T-helper 2 cell treated with Interferon-gamma antibody and Interleukin-4, amounts not matched to agents 100 ng/mL and 5 ng/mL, for 36 hours (primary cell): ENCODE data around the gene EHD2. TPM values are rescaled to one million over a fixed set of nuclear protein-coding genes. Genes with fewer than 3 reads are reported as not detected.
"Not testable (repeated sequence)": the region's sequence is repeated elsewhere in the genome, so short reads cannot be mapped to it uniquely, and the experiment has no call there.

Source experiments
- intact Hi-C: fragments of 100-400 bp; cut with micrococcal nuclease; formaldehyde crosslinking; loops from one replicate; pipeline ENCODE4 v1.15.1; 2023
- total RNA-seq: library from RNA; stranded (reverse); gene quantifications from 2 replicates; pipeline ENCODE4 v1.2.3, GENCODE V29; 2022

EHD2 gene
- total RNA-seq, 1 donor from 2014 or later: 0.11 TPM

DNA sequence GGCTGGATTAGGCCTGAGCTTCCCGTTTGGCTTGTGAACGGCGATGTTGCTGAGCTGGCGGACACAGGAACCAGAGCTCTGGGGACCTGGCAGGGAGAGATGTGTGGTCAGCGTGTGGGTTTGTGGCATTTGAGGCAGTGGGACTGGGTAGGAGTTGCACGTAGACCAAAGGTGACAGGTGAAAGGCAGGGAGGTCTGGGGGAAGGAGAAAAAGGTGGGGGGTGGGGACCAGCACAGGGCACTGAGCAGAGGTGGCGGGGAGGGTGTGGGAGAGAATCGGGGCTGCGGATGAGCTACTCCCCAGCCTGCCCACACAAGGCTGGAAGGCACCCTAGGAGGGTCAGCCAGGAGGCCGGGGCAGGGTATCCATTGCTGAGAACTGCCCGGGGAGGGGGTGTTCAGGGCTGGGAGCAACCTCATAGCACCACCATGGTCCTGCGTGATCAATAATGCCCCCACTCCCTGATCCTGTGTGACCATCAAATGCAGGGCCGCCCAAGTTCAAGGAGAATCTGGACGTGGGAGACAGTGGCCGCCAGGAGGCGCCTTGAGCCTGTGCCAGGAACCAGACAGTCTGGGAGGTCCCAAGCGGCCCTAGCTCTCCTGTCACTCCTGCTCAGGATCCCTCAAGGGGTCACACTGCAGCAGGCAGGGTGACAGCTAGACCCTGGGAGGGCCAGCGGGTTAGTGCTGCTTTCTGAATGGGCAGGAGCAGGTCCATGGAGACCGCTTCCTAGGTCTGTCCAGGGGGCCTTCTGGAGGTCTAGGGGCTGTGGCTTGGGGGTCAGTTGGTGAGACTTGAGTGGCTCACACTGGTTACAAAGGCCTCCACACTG, 52.5 kb downstream of the EHD2 start:
- intact Hi-C loops: no loop called here

- intact Hi-C loops: no loop called here
These were observed 53.1 kb downstream of the EHD2 start for GRCh38 chr19:47766359-47766620.

DNA sequence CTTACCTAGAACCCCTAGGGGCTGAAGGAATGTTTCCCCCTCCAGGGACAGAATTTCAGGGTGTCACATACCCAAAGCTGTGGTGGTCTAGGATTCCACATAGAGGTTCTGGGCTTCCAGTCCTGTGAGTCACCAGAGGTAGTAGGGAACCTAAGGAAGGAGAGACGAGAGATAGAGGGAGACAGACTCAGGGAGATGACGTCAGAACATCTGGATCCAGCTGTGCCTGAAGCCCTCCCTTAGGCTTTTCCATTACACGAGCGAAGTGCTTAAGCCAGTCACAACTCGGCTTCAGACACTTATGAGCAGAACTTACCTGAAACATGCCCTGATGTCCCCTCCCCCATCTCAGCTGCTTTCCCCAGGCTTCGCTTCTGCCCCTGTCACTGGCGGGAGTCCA, 53.4 kb downstream of the EHD2 start:
- intact Hi-C loops: no loop called here

DNA sequence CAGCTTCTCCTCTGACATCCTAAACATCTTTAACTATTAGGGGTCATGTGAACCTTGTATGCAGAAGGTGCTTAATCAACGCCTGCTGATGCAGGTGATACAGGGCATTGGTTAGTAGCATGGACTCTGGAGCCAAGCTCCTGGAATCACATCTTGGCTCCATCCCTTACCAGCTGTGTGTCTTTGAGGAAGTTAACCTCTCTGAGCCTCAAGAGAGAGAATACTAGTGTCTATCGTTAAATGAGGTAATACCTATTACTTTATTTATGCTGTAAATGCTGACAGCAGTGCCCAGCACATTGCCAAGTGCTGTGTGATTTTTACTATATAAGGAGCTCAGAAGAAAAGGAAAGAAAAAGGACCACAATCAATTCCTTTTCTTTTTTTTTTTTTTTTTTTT, 54.1 kb downstream of the EHD2 start:
- intact Hi-C loops: no loop called here

- intact Hi-C loops: no loop called here
These were observed 55.4 kb downstream of the EHD2 start for GRCh38 chr19:47768604-47769003.

GRCh38 chr19:47769534-47769933, 56.3 kb downstream of the EHD2 start:
- intact Hi-C loops: no loop called here

GRCh38 chr19:47771291-47771690, 58.1 kb downstream of the EHD2 start:
- intact Hi-C loops: not testable (repeated sequence)

DNA sequence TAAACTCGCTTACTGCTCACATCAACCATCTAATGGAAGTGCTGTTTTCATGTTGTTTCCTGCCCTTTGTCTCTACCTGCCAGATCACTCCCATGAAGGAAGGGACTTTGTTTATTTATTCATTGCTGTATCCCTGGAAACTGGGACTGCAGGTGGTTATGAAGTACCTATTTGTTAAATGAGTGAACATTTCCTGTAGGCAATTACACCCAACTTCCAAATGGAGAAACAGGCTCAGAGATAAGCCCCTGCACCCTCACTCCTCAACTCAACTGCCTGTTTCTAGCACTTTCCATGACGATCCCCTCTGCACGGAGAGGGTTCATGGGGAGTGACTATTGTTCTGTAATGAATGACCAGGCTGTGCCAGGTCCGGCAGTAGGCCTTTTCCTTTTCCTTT, 63.3 kb downstream of the EHD2 start:
- intact Hi-C loops: no loop called here

GRCh38 chr19:47777245-47778048, 64.2 kb downstream of the EHD2 start:
- intact Hi-C loops: loop anchor here (2.0 kb wide), 1 partner anchor 33 kb away; the partner anchor contains the start of gene NOP53

- intact Hi-C loops: loop anchor here (2.0 kb wide), 1 partner anchor 34 kb away; the partner anchor contains the start of gene NOP53
These were observed 65.1 kb downstream of the EHD2 start, which contains the start of gene SELENOW for GRCh38 chr19:47778049-47778953. TSS of gene SELENOW (plus strand) at chr19:47778703. CDS start at chr19:47778786, 83 bp downstream.

DNA sequence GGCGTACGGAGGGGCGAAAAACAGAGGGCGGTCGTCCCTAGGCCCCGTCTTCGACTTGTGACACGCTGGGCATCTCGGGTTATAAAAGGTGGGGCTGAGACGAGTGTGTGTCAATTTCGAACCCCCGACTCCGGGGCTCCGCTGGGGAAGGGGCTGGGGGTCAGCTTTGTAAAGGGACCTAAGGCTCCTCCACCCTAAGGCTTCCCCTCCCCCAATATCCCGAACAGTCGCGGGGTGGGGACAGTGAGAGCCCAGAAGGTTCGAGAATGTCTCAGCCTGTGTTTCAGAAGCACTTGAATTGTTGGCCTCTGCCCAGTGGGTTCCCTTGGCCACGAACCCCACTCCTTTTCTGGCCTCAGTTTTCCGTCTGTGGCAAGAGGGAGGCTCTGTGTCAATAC, 65.7 kb downstream of the EHD2 start:
- intact Hi-C loops: loop anchor here (2.0 kb wide), 1 partner anchor 34 kb away; the partner anchor contains the start of gene NOP53

- intact Hi-C loops: loop anchor here (2.0 kb wide), 1 partner anchor 35 kb away; the partner anchor contains the start of gene NOP53
These were observed 66.4 kb downstream of the EHD2 start for GRCh38 chr19:47779524-47780214.

DNA sequence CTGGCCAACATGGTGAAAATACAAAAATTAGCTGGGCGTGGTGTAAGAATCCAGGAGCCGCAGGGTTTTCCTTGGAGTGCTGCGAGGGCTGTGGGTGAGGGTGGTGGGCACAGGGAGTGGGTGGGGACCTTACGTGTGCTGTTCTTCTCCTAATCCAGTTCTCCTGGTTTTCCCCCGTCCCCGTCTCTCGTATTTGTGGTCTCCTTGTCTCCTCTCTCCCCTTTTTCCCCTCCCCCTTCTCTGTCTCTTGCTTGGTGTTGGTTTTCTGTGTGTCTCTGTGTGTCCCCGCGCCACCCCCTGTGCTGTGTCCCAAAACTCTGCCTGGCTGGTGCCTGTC, 67.0 kb downstream of the EHD2 start:
- intact Hi-C loops: no loop called here

GRCh38 chr19:47781590-47782262, 68.5 kb downstream of the EHD2 start:
- intact Hi-C loops: no loop called here

DNA sequence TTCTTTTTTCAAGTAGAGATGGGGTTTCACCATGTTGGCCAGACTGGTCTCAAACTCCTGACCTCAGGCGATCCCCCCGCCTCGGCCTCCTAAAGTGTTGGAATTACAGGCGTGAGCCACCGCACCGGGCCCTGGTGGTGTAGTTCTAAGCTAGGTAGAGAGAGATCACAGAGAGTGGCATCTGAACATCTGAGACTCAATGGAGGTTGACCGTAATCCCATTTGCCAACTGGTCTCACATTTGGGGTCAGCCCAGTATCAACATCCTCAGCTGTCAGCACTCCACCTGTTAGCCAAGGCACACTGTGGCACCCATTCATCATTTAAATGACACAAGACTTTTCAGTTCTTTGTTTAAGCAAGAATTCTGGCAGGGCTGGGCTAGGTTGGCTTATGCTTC, 73.3 kb downstream of the EHD2 start:
- intact Hi-C loops: no loop called here

- intact Hi-C loops: not testable (repeated sequence)
These were observed 74.1 kb downstream of the EHD2 start for GRCh38 chr19:47787307-47787706.

- intact Hi-C loops: not testable (repeated sequence)
These were observed 76.6 kb downstream of the EHD2 start for GRCh38 chr19:47789811-47790210.

DNA sequence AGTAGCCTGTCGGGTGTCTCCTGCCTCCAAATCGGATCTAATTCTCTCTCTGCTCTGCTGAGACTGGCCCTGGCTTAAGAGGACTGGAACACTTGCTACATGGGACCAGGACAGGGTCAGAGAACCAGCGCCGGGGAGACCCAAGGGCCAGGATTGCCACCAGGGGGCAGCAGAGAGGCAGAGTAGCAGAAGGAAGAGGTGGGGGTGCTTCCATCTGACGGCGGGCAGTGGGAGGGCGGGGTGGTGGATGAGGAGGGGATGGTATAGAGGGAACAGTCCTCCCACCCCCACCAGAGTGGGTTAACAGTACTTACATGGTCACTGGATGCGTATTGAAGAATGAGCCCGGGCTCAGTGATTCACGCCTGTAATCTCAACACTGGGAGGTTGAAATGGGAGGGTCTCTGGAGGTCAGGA, 77.2 kb downstream of the EHD2 start:
- intact Hi-C loops: no loop called here

- intact Hi-C loops: no loop called here
These were observed 79.4 kb downstream of the EHD2 start for GRCh38 chr19:47792616-47793015.
